Activated CD8-positive, alpha-beta T cell treated with anti-CD3 and anti-CD28 coated beads for 36 hours (primary cell): ENCODE data around the gene PRDX4. TPM values are rescaled to one million over a fixed set of nuclear protein-coding genes. Genes with fewer than 3 reads are reported as not detected.

Source experiments
- ATAC-seq: fragments of 200-7000 bp; cut with Tn5 transposase; one replicate; pipeline ENCODE4 v1.10.0; 2021; ENCODE audit warnings: mild to moderate bottlenecking, moderate library complexity
- CTCF ChIA-PET: fragments of 350-600 bp; sonication (Branson Sonifier 250); formaldehyde crosslinking; loops from one replicate; lab custom pipeline; 2021; ENCODE audit warnings: antibody characterized with exemption; lab: Charles Lee
- POLR2A ChIA-PET: fragments of 350-600 bp; sonication (Branson Sonifier 250); formaldehyde crosslinking; loops from one replicate; lab custom pipeline; 2021; ENCODE audit warnings: antibody characterized with exemption; lab: Charles Lee
- DNase-seq: peaks from one replicate; pipeline ENCODE4 v3.0.0-alpha.2; 2020
- H3K27ac Mint-ChIP-seq: one replicate; pipeline ENCODE4 v1.8.0; 2021; ENCODE audit warnings: mild to moderate bottlenecking, mixed read lengths
- H3K27me3 Mint-ChIP-seq: one replicate; pipeline ENCODE4 v1.8.0; 2021; ENCODE audit warnings: mixed read lengths
- H3K36me3 Mint-ChIP-seq: one replicate; pipeline ENCODE4 v1.8.0; 2021; ENCODE audit warnings: low read depth, mixed read lengths
- H3K4me1 Mint-ChIP-seq: one replicate; pipeline ENCODE4 v1.8.0; 2021; ENCODE audit warnings: low read depth, mixed read lengths
- H3K4me3 Mint-ChIP-seq: one replicate; pipeline ENCODE4 v1.8.0; 2021; ENCODE audit warnings: mild to moderate bottlenecking, moderate library complexity, mixed read lengths
- H3K9me3 Mint-ChIP-seq: one replicate; pipeline ENCODE4 v1.8.0; 2021; ENCODE audit warnings: mixed read lengths
- intact Hi-C: fragments of 100-400 bp; cut with micrococcal nuclease; formaldehyde crosslinking; loops from one replicate; pipeline ENCODE4 v1.10.0; 2022
- total RNA-seq, 2 experiments: library from RNA; stranded (reverse); gene quantifications; one replicate each; pipeline ENCODE4 v1.2.3, GENCODE V29; 2021
- TF ChIP-seq, protein P1 (sequence below): fragments of 200-600 bp; IDR thresholded peaks from one replicate; pipeline ENCODE4 v1.8.0; 2022; ENCODE audit warnings: antibody characterized with exemption, mild to moderate bottlenecking

Gene PRDX4
- total RNA-seq, 2 experiments from 2014 or later = 39.6 to 42.0 TPM

DNA sequence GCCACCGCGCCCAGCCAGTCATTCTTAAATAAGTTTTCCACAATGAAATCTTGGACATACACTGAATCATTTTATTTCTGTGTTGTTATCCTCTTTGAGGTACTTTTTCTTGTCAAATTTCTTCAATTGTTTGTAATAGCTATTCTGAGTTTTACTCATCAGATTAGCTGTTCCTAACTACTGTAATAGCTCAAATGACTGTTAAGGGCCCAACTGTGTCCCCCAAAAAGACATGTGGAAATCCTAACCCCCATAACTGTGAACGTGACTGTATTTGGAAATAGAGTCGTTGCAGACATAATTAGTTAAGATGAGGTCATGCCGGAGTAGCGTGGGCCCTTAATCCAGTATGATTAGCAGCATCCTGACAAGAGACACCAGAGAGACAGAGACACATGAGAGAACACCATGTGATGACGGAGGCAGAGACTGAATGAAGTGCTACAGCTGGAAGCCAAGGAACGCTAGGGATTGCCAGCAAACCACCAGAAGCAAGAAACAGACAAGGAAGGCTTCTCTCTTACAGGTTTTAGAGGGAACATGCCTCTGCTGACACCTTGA, 52.9 kb downstream of the PRDX4 start:
- CTCF ChIA-PET = no interaction called here
- H3K36me3 Mint-ChIP-seq = peaks cover 11% of the 10 kb centered on the region
- H3K9me3 Mint-ChIP-seq = no peaks in the 10 kb centered on the region
- no peaks in the 10 kb centered on the region for H3K27me3 Mint-ChIP-seq
- no peak overlapping the region for H3K27ac Mint-ChIP-seq
- H3K4me1 Mint-ChIP-seq = no peaks in the 10 kb centered on the region
- TF ChIP-seq, protein P1, sequence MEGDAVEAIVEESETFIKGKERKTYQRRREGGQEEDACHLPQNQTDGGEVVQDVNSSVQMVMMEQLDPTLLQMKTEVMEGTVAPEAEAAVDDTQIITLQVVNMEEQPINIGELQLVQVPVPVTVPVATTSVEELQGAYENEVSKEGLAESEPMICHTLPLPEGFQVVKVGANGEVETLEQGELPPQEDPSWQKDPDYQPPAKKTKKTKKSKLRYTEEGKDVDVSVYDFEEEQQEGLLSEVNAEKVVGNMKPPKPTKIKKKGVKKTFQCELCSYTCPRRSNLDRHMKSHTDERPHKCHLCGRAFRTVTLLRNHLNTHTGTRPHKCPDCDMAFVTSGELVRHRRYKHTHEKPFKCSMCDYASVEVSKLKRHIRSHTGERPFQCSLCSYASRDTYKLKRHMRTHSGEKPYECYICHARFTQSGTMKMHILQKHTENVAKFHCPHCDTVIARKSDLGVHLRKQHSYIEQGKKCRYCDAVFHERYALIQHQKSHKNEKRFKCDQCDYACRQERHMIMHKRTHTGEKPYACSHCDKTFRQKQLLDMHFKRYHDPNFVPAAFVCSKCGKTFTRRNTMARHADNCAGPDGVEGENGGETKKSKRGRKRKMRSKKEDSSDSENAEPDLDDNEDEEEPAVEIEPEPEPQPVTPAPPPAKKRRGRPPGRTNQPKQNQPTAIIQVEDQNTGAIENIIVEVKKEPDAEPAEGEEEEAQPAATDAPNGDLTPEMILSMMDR = no peak
- no peak for ATAC-seq
- H3K4me3 Mint-ChIP-seq = no peak overlapping the region
- POLR2A ChIA-PET = no interaction called here
- intact Hi-C loops = no loop called here
- no peak for DNase-seq

DNA sequence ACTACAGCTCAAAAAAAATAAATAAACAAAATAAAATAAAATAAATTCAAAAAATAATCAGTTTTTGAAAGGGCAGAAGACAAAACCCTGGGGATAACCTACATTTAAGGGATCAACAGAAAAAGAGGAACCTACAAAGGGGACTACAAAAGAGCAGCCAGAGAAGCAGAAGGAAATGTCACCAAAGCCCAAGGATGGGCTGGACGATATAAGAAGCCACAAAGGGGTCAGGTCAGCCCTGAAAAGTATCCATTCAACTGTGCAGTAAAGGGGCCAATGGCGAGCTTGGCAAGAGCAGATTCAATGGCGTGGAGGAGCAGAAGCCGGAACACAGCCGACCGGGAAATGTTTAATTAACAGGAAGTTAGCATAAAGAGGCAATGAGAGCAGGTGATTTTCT, 58.9 kb downstream of the PRDX4 start:
- no peaks in the 10 kb centered on the region for H3K4me1 Mint-ChIP-seq
- H3K36me3 Mint-ChIP-seq = peaks cover 12% of the 10 kb centered on the region
- intact Hi-C loops = no loop called here
- no peak overlapping the region for H3K27ac Mint-ChIP-seq
- DNase-seq = no peak
- ATAC-seq = no peak
- no peaks in the 10 kb centered on the region for H3K9me3 Mint-ChIP-seq
- ChIA-PET CTCF (no interaction called here), POLR2A (interaction anchor here (0.7 kb wide), 1 partner anchor 328 kb away, joined by 3 read pairs; no protein-coding TSS in a partner anchor)
- H3K27me3 Mint-ChIP-seq = no peaks in the 10 kb centered on the region
- no peak overlapping the region for H3K4me3 Mint-ChIP-seq
- TF ChIP-seq, protein P1 = no peak

DNA sequence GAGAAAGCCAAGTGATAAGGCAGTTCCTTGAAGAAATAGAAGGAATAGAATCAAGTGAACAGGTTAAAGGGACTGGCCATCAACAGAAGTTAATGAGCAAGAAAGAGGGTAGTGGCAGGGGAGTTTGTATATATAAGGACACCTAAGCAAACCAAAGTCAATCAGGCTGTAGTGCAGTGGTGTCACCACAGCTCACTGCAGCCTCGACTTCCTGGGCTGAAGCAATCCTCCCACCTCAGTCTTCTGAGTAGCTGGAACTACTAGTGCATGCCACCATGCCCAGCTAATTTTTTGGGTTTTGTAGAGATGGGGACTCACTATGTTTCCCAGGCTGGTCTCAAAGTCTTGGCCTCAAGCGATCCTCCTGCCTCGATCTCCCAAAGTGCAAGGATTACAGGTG, 59.9 kb downstream of the PRDX4 start:
- Mint-ChIP-seq H3K9me3 (no peaks in the 10 kb centered on the region), H3K36me3 (peaks cover 19% of the 10 kb centered on the region), H3K27ac (no peak overlapping the region), H3K4me3 (no peak overlapping the region), H3K4me1 (peaks cover 7% of the 10 kb centered on the region), H3K27me3 (no peaks in the 10 kb centered on the region)
- intact Hi-C loops = no loop called here
- TF ChIP-seq, protein P1 = no peak
- ATAC-seq = no peak
- no peak for DNase-seq
- CTCF ChIA-PET = no interaction called here
- POLR2A ChIA-PET = no interaction called here

DNA sequence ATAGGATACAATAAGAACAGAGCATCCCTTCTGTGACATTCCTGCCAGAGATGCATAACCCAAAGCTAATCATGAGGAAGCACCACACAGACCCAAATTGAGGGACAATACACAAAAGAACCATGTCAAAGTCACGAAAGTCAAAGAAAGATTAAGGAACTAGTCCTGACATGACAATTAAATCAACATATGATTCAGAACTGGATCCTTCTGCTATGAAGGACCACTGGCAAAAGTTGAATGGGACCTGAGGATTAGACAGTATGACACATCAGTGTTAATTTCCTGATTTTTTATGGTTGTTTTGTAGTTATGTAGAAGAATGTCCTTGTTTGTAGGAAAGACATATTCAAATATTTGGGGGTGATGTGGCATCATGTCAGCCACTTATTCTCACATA, 61.9 kb downstream of the PRDX4 start:
- CTCF ChIA-PET = no interaction called here
- DNase-seq (no peak), ATAC-seq (no peak)
- H3K4me1 Mint-ChIP-seq = peaks cover 17% of the 10 kb centered on the region
- no peak overlapping the region for H3K27ac Mint-ChIP-seq
- POLR2A ChIA-PET = no interaction called here
- H3K36me3 Mint-ChIP-seq = peaks cover 22% of the 10 kb centered on the region
- TF ChIP-seq, protein P1 = no peak
- H3K27me3 Mint-ChIP-seq = no peaks in the 10 kb centered on the region
- no peaks in the 10 kb centered on the region for H3K9me3 Mint-ChIP-seq
- intact Hi-C loops = no loop called here
- H3K4me3 Mint-ChIP-seq = no peak overlapping the region

DNA sequence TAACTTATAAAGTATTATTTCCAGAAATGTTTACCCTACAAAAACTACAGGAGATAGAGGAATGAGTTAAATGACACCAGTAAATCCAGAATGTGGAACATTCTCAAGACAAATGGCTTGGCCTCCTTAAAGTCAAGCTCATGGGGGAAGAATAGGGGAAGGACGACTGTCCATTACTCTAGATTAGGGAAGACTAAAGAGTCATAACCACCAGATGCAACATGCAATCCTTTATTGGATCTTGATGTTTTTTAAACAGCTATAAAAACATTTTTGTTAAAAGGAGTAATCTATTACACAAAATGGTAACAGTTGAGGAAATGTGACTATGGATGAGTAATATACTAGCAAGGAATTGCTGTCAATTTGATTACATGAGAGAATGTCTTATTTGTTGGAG, 64.7 kb downstream of the PRDX4 start:
- Mint-ChIP-seq H3K4me1 (peaks cover 24% of the 10 kb centered on the region), H3K36me3 (peaks cover 21% of the 10 kb centered on the region), H3K9me3 (no peaks in the 10 kb centered on the region), H3K27ac (peak overlapping the region; percentile 39), H3K27me3 (no peaks in the 10 kb centered on the region), H3K4me3 (no peak overlapping the region)
- ChIA-PET CTCF (interaction anchor here (1.3 kb wide), 1 partner anchor 170 kb away, joined by 7 read pairs; no protein-coding TSS in a partner anchor), POLR2A (no interaction called here)
- intact Hi-C loops = no loop called here
- TF ChIP-seq, protein P1 = no peak
- no peak for DNase-seq
- no peak for ATAC-seq
